SW480 (cell line): ENCODE data around the gene DAZAP2.
"Not testable (repeated sequence)": the region's sequence is repeated elsewhere in the genome, so short reads cannot be mapped to it uniquely, and the experiment has no call there.

ENCODE experiments used
- DNase-seq: peaks from one replicate; pipeline ENCODE4 v3.0.0-alpha.2; 2016; ENCODE audit warnings: low spot score

Gene DAZAP2

GRCh38 chr12:51247523-51248206 is 9.0 kb downstream of the DAZAP2 start:
- no peak for DNase-seq

- no peak for DNase-seq
Measured at GRCh38 chr12:51253276-51253675, 14.7 kb downstream of the DAZAP2 start.

- no peak for DNase-seq
Measured at GRCh38 chr12:51254536-51254935, 15.9 kb downstream of the DAZAP2 start.

- not testable (repeated sequence) for DNase-seq
Measured at GRCh38 chr12:51259600-51259999, 21.0 kb downstream of the DAZAP2 start.

GRCh38 chr12:51262758-51263177 is 24.1 kb downstream of the DAZAP2 start:
- peak; percentile 48 for DNase-seq

- DNase-seq: no peak
Measured at GRCh38 chr12:51263341-51263740, 24.7 kb downstream of the DAZAP2 start.

GRCh38 chr12:51264297-51264696 is 25.7 kb downstream of the DAZAP2 start:
- DNase-seq: no peak

GRCh38 chr12:51265024-51265423 is 26.4 kb downstream of the DAZAP2 start:
- no peak for DNase-seq

- DNase-seq: peak; percentile 80
Measured at GRCh38 chr12:51269174-51270066, 30.8 kb downstream of the DAZAP2 start.

- DNase-seq: peak; percentile 76
Measured at GRCh38 chr12:51270067-51270950, 31.7 kb downstream of the DAZAP2 start, which contains the start of gene SMAGP. Gene SMAGP, minus strand, starts transcription at chr12:51270415. Its CDS starts 1,137 bp downstream, at chr12:51269278.

GRCh38 chr12:51270951-51271518 is 32.4 kb downstream of the DAZAP2 start:
- DNase-seq: peak; percentile 92

GRCh38 chr12:51272810-51273209 is 34.2 kb downstream of the DAZAP2 start:
- DNase-seq: not testable (repeated sequence)

GRCh38 chr12:51275088-51275487 is 36.5 kb downstream of the DAZAP2 start:
- no peak for DNase-seq

GRCh38 chr12:51281202-51281924 is 42.7 kb downstream of the DAZAP2 start:
- DNase-seq: peak; percentile 12

GRCh38 chr12:51285843-51286242 is 47.2 kb downstream of the DAZAP2 start:
- DNase-seq: no peak

GRCh38 chr12:51291603-51292513 is 53.2 kb downstream of the DAZAP2 start:
- not testable (repeated sequence) for DNase-seq
